22Rv1 (cell line): Measurements from ENCODE around the gene MAGEA9B.
"Not testable (repeated sequence)": the region's sequence is repeated elsewhere in the genome, so short reads cannot be mapped to it uniquely, and the experiment has no call there.

Experiments used
- H3K27ac ChIP-seq: fragments of 450-650 bp; 2 replicates; pipeline ENCODE4 v1.5.1; 2017
- CTCF ChIP-seq: fragments of 450-650 bp; IDR thresholded peaks from 2 replicates; pipeline ENCODE4 v1.5.1; 2017; ENCODE audit warnings: mild to moderate bottlenecking
- ZFX ChIP-seq: fragments of 450-650 bp; IDR thresholded peaks from 2 replicates; pipeline ENCODE4 v1.6.1; 2017; ENCODE audit warnings: antibody characterized with exemption, borderline replicate concordance

Gene MAGEA9B

GRCh38 chrX:149618871-149619270 is 31.6 kb upstream of the MAGEA9B start:
- TF ChIP-seq CTCF, result no peak
- no peak for TF ChIP-seq ZFX
- no peak overlapping the region for H3K27ac ChIP-seq

GRCh38 chrX:149611623-149612175 is 24.4 kb upstream of the MAGEA9B start:
- no peak overlapping the region for H3K27ac ChIP-seq
- TF ChIP-seq CTCF (no peak), ZFX (no peak)

- H3K27ac ChIP-seq, result no peak overlapping the region
- TF ChIP-seq ZFX, result no peak
- no peak for TF ChIP-seq CTCF
Measured at GRCh38 chrX:149610511-149610910, 23.3 kb upstream of the MAGEA9B start.

- H3K27ac ChIP-seq, result no peak overlapping the region
- no peak for TF ChIP-seq ZFX
Measured at GRCh38 chrX:149607699-149608098, 20.4 kb upstream of the MAGEA9B start.

GRCh38 chrX:149605248-149605885 is 18.1 kb upstream of the MAGEA9B start:
- not testable (repeated sequence) for H3K27ac ChIP-seq

- not testable (repeated sequence) for H3K27ac ChIP-seq
Measured at GRCh38 chrX:149598603-149599002, 11.3 kb upstream of the MAGEA9B start.

GRCh38 chrX:149595943-149596342 is 8.7 kb upstream of the MAGEA9B start:
- not testable (repeated sequence) for H3K27ac ChIP-seq

GRCh38 chrX:149595214-149595613 is 8.0 kb upstream of the MAGEA9B start, which contains the start of gene HSFX2:
Gene HSFX2, minus strand, starts transcription at chrX:149595314. Its CDS starts 614 bp downstream, at chrX:149594700.
- H3K27ac ChIP-seq, result not testable (repeated sequence)

GRCh38 chrX:149590993-149591392 is 3.7 kb upstream of the MAGEA9B start:
- not testable (repeated sequence) for H3K27ac ChIP-seq

GRCh38 chrX:149585631-149586030 is 1.6 kb downstream of the MAGEA9B start:
- not testable (repeated sequence) for H3K27ac ChIP-seq

- not testable (repeated sequence) for H3K27ac ChIP-seq
Measured at GRCh38 chrX:149573456-149573855, 13.8 kb downstream of the MAGEA9B start.

GRCh38 chrX:149572743-149573142 is 14.5 kb downstream of the MAGEA9B start:
- H3K27ac ChIP-seq, result no peak overlapping the region
- TF ChIP-seq ZFX, result no peak
- TF ChIP-seq CTCF, result no peak
